CD4-positive, CD25-positive, alpha-beta regulatory T cell (primary cell): ENCODE results near the gene SNRPA1. TPM values are rescaled to one million over a fixed set of nuclear protein-coding genes. Genes with fewer than 3 reads are reported as not detected.

Experiments
- ATAC-seq, 2 donors: fragments of 150-1000 bp; cut with Tn5 transposase; one replicate each; pipeline ENCODE4 v1.10.0; 2021; ENCODE audit warnings: low read depth in 2 of 2, moderate number of reproducible peaks in 2 of 2, moderate library complexity in 1 of 2
- DNase-seq, 3 donors: peaks; one replicate each; pipeline versions ENCODE4 v3.0.0 to v3.0.0-alpha.2; 2012 to 2022; ENCODE audit warnings: mixed read lengths in 1 of 3
- H3K27ac ChIP-seq: one replicate; pipeline ENCODE4 v1.7.0; 2013; ENCODE audit warnings: mild to moderate bottlenecking, low read length; ENCODE audit not compliant: insufficient read depth, poor library complexity, severe bottlenecking
- H3K27me3 ChIP-seq: one replicate; pipeline ENCODE4 v1.7.0; 2013; ENCODE audit warnings: low read length; ENCODE audit not compliant: control insufficient read depth, insufficient read depth
- H3K36me3 ChIP-seq: one replicate; pipeline ENCODE4 v1.7.0; 2013; ENCODE audit warnings: mild to moderate bottlenecking, low read length, moderate library complexity; ENCODE audit not compliant: control insufficient read depth, insufficient read depth
- H3K4me1 ChIP-seq: 2 replicates; pipeline ENCODE4 v1.7.0; 2013; ENCODE audit warnings: mild to moderate bottlenecking, low read length; ENCODE audit not compliant: insufficient read depth, control insufficient read depth, poor library complexity, severe bottlenecking
- H3K4me3 ChIP-seq: one replicate; pipeline ENCODE4 v1.7.0; 2013; ENCODE audit warnings: low read depth, mild to moderate bottlenecking, low read length, moderate library complexity
- H3K9me3 ChIP-seq, 2 experiments: 1 replicate in 1 of 2; 2 replicates in 1 of 2; pipeline ENCODE4 v1.7.0; 2013; ENCODE audit warnings: low read length in 2 of 2, mild to moderate bottlenecking in 1 of 2, moderate library complexity in 1 of 2; ENCODE audit not compliant: control insufficient read depth in 2 of 2
- H3K27ac Mint-ChIP-seq, 3 donors: one replicate each; pipeline ENCODE4 v1.8.0; 2020 to 2022; ENCODE audit warnings: mild to moderate bottlenecking in 3 of 3, mixed read lengths in 3 of 3, moderate library complexity in 2 of 3
- H3K27me3 Mint-ChIP-seq: one replicate; pipeline ENCODE4 v1.8.0; 2022; ENCODE audit warnings: mild to moderate bottlenecking, mixed read lengths
- H3K36me3 Mint-ChIP-seq: one replicate; pipeline ENCODE4 v1.8.0; 2020; ENCODE audit warnings: mixed read lengths
- H3K4me1 Mint-ChIP-seq, 4 donors: one replicate each; pipeline ENCODE4 v1.8.0; 2020 to 2022; ENCODE audit warnings: mixed read lengths in 4 of 4, mild to moderate bottlenecking in 1 of 4
- H3K4me3 Mint-ChIP-seq, 4 donors: one replicate each; pipeline ENCODE4 v1.8.0; 2020 to 2022; ENCODE audit warnings: mild to moderate bottlenecking in 4 of 4, mixed read lengths in 4 of 4, moderate library complexity in 3 of 4
- H3K9me3 Mint-ChIP-seq, 7 donors: one replicate each; pipeline ENCODE4 v1.8.0; 2020 to 2022; ENCODE audit warnings: mixed read lengths in 7 of 7, mild to moderate bottlenecking in 3 of 7, moderate library complexity in 2 of 7
- polyA plus RNA-seq, 4 donors: library from polyadenylated mRNA; unstranded; fragments of 300-500 nt; fragmentation: Illumina TruSeq; gene quantifications; one replicate each; pipeline ENCODE4 v1.2.3, GENCODE V29; 2021
- total RNA-seq: library from RNA; stranded (reverse); gene quantifications from one replicate; pipeline ENCODE4 v1.2.3, GENCODE V29; 2022

The SNRPA1 gene
- total and polyA plus RNA-seq, 5 donors from 2014 or later: 67.0 to 176 (median 69.9) TPM

- peaks cover 0 to 2% (median 0%) of the 10 kb centered on the region in 7 donors for H3K9me3 Mint-ChIP-seq
- H3K36me3 ChIP-seq: peaks cover 44% of the 10 kb centered on the region
- no peaks in the 10 kb centered on the region for H3K9me3 ChIP-seq
- H3K27ac ChIP-seq: no peak overlapping the region
- H3K27me3 ChIP-seq: no peaks in the 10 kb centered on the region
- peak overlapping the region in 2 of 4 donors; percentile 61 to 70 for H3K4me3 Mint-ChIP-seq
- H3K27ac Mint-ChIP-seq: peak overlapping the region in 1 of 3 donors; percentile 20
- ATAC-seq (no peak), DNase-seq (no peak)
- peaks cover 6 to 27% (median 20%) of the 10 kb centered on the region in 4 donors for H3K4me1 Mint-ChIP-seq
- H3K27me3 Mint-ChIP-seq: peaks cover 4% of the 10 kb centered on the region
- peaks cover 15% of the 10 kb centered on the region for H3K4me1 ChIP-seq
- peaks cover 36% of the 10 kb centered on the region for H3K36me3 Mint-ChIP-seq
- H3K4me3 ChIP-seq: no peak overlapping the region
These were observed 15.0 kb downstream of the SNRPA1 start for GRCh38 chr15:101280007-101280406.

DNA sequence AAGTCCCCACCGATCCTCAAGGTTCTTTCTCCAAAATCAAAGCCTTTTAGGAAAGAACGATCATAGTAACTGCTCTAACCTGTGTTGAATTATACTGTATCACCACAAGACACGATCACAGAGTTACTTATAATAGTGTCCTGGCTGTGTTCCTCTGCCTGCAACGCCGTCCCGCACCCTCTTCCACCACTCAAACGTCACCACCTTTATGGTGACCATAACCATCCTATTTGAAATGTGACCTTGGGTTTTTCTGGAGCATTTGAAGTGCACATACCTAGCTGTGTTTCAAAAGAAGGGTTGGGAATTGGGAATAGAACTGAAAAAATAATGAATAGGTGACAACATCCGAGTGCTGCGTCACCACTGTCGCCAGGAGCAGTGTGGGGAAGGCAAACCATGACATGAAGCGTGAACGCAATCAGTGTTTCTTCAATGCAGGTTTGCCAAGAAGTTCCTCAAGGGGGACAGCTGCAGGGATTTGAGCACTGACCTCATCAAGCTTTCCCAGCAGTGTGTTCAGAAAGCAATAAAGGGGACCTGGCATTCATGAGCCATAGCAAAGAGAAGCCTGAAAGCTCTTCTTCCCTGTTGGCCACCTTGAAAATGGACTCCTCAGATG is 17.0 kb downstream of the SNRPA1 start:
- Histone ChIP-seq H3K4me3 (peak overlapping the region; percentile 68), H3K36me3 (peaks cover 45% of the 10 kb centered on the region)
- H3K36me3 Mint-ChIP-seq: peaks cover 46% of the 10 kb centered on the region

DNA sequence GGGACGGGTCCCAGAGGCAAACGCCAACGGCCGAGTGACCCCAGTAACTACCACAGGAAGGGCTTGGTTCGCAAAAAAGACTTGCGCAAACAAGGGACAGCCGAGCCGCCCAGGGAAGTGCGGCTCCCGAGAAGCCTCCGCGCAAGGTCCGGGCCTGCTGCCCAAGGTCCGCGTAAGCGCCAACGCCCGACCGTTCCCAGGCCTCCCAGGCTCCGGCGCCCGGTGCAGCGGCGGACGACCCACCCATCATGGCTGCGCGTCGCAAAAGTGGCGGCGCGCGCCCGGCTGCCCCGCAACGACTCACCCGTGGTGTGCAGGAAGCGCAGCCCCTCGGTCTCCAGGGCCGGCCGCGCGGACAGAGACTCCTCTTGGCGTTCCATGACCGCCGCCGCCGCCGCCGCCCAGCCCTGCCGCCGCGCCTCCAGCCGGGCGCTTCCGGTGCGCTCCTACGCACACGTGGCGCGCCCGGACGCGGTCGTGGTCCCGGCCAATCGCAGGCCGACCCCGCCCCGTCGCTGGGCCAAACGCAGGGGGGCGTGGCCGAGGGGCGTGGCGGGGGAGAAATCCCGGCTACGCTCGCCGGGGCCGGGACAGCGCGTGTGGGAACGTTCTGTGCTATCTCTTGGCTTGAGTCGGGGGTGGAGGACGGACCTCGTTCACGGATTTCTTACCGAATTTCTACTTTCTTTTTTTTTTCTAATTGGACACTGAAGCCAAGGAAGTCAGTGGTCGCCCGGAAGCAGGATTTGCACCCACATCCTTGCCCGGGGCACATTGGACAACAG is 17.8 kb downstream of the SNRPA1 start, which contains the start of gene SELENOS:
Gene SELENOS (minus strand): TSS at position 448 of the 785 bp plus-strand sequence. CDS start 68 bp downstream, at position 380.
- peaks cover 45% of the 10 kb centered on the region for H3K36me3 ChIP-seq
- peaks cover 4% of the 10 kb centered on the region for H3K27me3 Mint-ChIP-seq
- H3K4me1 ChIP-seq: peaks cover 15% of the 10 kb centered on the region
- H3K4me3 Mint-ChIP-seq: peak within 1 kb of the TSS; percentile 94 to 97 (median 96)
- H3K9me3 ChIP-seq: no peaks in the 10 kb centered on the region
- ATAC-seq (peak; percentile 96), DNase-seq (peak; percentile 84 to 89 (median 85))
- peak within 1 kb of the TSS; percentile 90 for H3K4me3 ChIP-seq
- H3K27ac ChIP-seq: peak within 1 kb of the TSS; percentile 71
- peaks cover 0 to 2% (median 0%) of the 10 kb centered on the region in 7 donors for H3K9me3 Mint-ChIP-seq
- H3K36me3 Mint-ChIP-seq: peaks cover 46% of the 10 kb centered on the region
- H3K4me1 Mint-ChIP-seq: peaks cover 9 to 36% (median 23%) of the 10 kb centered on the region in 4 donors
- peak within 1 kb of the TSS; percentile 86 to 98 (median 97) for H3K27ac Mint-ChIP-seq
- H3K27me3 ChIP-seq: no peaks in the 10 kb centered on the region

More for the DNA sequence above, 17.0 kb downstream of the SNRPA1 start:
- Histone ChIP-seq H3K9me3 (no peaks in the 10 kb centered on the region), H3K27me3 (no peaks in the 10 kb centered on the region), H3K27ac (peak overlapping the region; percentile 71), H3K4me1 (peaks cover 15% of the 10 kb centered on the region)
- Mint-ChIP-seq H3K9me3 (peaks cover 0 to 2% (median 0%) of the 10 kb centered on the region in 7 donors), H3K4me3 (peak overlapping the region; percentile 89 to 97 (median 93)), H3K27me3 (peaks cover 4% of the 10 kb centered on the region), H3K4me1 (peaks cover 9 to 36% (median 24%) of the 10 kb centered on the region in 4 donors), H3K27ac (peak overlapping the region; percentile 86 to 94 (median 89))
- no peak for DNase-seq
- ATAC-seq: no peak

- Mint-ChIP-seq H3K9me3 (peaks cover 0 to 2% (median 0%) of the 10 kb centered on the region in 7 donors), H3K27me3 (peaks cover 4% of the 10 kb centered on the region), H3K4me3 (peak overlapping the region; percentile 94 to 97 (median 96)), H3K27ac (peak overlapping the region; percentile 85 to 98 (median 97)), H3K4me1 (peaks cover 9 to 36% (median 22%) of the 10 kb centered on the region in 4 donors), H3K36me3 (peaks cover 43% of the 10 kb centered on the region)
- peak in 1 of 2 donors; percentile 8 for ATAC-seq
- peak overlapping the region; percentile 71 for H3K27ac ChIP-seq
- H3K4me3 ChIP-seq: peak overlapping the region; percentile 90
- peak in 1 of 3 donors; percentile 47 for DNase-seq
- no peaks in the 10 kb centered on the region for H3K9me3 ChIP-seq
- H3K36me3 ChIP-seq: peaks cover 45% of the 10 kb centered on the region
- no peaks in the 10 kb centered on the region for H3K27me3 ChIP-seq
- peaks cover 15% of the 10 kb centered on the region for H3K4me1 ChIP-seq
These were observed 18.5 kb downstream of the SNRPA1 start for GRCh38 chr15:101276501-101277037.

DNA sequence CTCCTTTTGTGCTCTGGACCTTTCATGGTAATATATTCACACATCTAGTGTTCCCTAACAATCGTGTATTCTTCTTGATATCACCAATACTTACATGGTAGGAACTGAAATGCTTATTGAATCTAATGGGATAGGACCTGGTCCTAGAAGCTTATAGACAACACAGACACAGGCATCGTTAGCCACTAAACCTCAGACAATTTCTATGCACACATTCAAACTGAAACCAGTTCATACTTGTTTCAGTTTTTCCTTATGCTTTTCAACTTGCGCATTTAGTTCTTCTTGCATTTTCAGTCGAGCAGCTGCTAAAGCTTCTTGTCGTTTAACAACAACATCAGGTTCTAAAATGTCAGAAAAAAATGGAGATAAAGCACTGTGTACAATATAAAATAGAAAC is 20.0 kb downstream of the SNRPA1 start:
- peak overlapping the region; percentile 34 for H3K27ac ChIP-seq
- H3K36me3 ChIP-seq: peaks cover 50% of the 10 kb centered on the region
- Mint-ChIP-seq H3K27me3 (peaks cover 4% of the 10 kb centered on the region), H3K4me3 (peak overlapping the region; percentile 47 to 97 (median 82)), H3K27ac (peak overlapping the region in 1 of 3 donors; percentile 24), H3K4me1 (peaks cover 9 to 36% (median 23%) of the 10 kb centered on the region in 4 donors), H3K9me3 (peaks cover 0 to 2% (median 0%) of the 10 kb centered on the region in 7 donors), H3K36me3 (peaks cover 42% of the 10 kb centered on the region)
- peak overlapping the region; percentile 11 for H3K4me3 ChIP-seq
- H3K4me1 ChIP-seq: peaks cover 15% of the 10 kb centered on the region
- no peaks in the 10 kb centered on the region for H3K27me3 ChIP-seq
- H3K9me3 ChIP-seq: no peaks in the 10 kb centered on the region
- DNase-seq: peak in 1 of 3 donors; percentile 57
- no peak for ATAC-seq

- Mint-ChIP-seq H3K36me3 (peaks cover 53% of the 10 kb centered on the region), H3K4me1 (peaks cover 9 to 36% (median 21%) of the 10 kb centered on the region in 4 donors), H3K4me3 (peak overlapping the region in 1 of 4 donors; percentile 32), H3K9me3 (peaks cover 0 to 2% (median 0%) of the 10 kb centered on the region in 7 donors), H3K27ac (peak overlapping the region in 2 of 3 donors; percentile 6 to 40), H3K27me3 (peaks cover 4% of the 10 kb centered on the region)
- H3K9me3 ChIP-seq: no peaks in the 10 kb centered on the region
- no peak for ATAC-seq
- no peak for DNase-seq
- H3K4me3 ChIP-seq: no peak overlapping the region
- no peak overlapping the region for H3K27ac ChIP-seq
- peaks cover 15% of the 10 kb centered on the region for H3K4me1 ChIP-seq
- no peaks in the 10 kb centered on the region for H3K27me3 ChIP-seq
- H3K36me3 ChIP-seq: peaks cover 49% of the 10 kb centered on the region
These were observed 21.5 kb downstream of the SNRPA1 start for GRCh38 chr15:101273534-101273933.

- DNase-seq (no peak), ATAC-seq (no peak)
- Histone ChIP-seq H3K4me3 (no peak overlapping the region), H3K4me1 (peaks cover 11% of the 10 kb centered on the region), H3K27me3 (no peaks in the 10 kb centered on the region), H3K9me3 (no peaks in the 10 kb centered on the region), H3K27ac (no peak overlapping the region), H3K36me3 (peaks cover 49% of the 10 kb centered on the region)
- peaks cover 9 to 28% (median 18%) of the 10 kb centered on the region in 4 donors for H3K4me1 Mint-ChIP-seq
- peaks cover 4% of the 10 kb centered on the region for H3K27me3 Mint-ChIP-seq
- H3K4me3 Mint-ChIP-seq: no peak overlapping the region
- peaks cover 53% of the 10 kb centered on the region for H3K36me3 Mint-ChIP-seq
- H3K27ac Mint-ChIP-seq: no peak overlapping the region
- H3K9me3 Mint-ChIP-seq: peaks cover 0 to 2% (median 0%) of the 10 kb centered on the region in 7 donors
These were observed 22.5 kb downstream of the SNRPA1 start for GRCh38 chr15:101272584-101272983.
